GM19397 (cell line): Measurements from ENCODE around the gene WFS1.

Experiments
- ATAC-seq: cut with Tn5 transposase; IDR thresholded peaks from one replicate; pipeline ENCODE4 v1.9.1; 2021; ENCODE audit warnings: mild to moderate bottlenecking, moderate library complexity; ENCODE audit not compliant: unreplicated experiment

Gene WFS1

GRCh38 chr4:6336166-6336565 lies 66.5 kb downstream of the WFS1 start:
- no peak for ATAC-seq

GRCh38 chr4:6337331-6337935 lies 67.8 kb downstream of the WFS1 start:
- ATAC-seq, result no peak

GRCh38 chr4:6338175-6338950 lies 68.7 kb downstream of the WFS1 start:
- no peak for ATAC-seq

GRCh38 chr4:6338951-6339817 lies 69.5 kb downstream of the WFS1 start:
- ATAC-seq, result no peak

GRCh38 chr4:6339818-6340445 lies 70.3 kb downstream of the WFS1 start:
- no peak for ATAC-seq

GRCh38 chr4:6340446-6341015 lies 70.9 kb downstream of the WFS1 start:
- ATAC-seq, result no peak

- no peak for ATAC-seq
Measured at GRCh38 chr4:6341696-6342095, 72.0 kb downstream of the WFS1 start.

GRCh38 chr4:6342530-6343293 lies 73.1 kb downstream of the WFS1 start:
- no peak for ATAC-seq

- no peak for ATAC-seq
Measured at GRCh38 chr4:6343939-6344408, 74.3 kb downstream of the WFS1 start.

- ATAC-seq, result no peak
Measured at GRCh38 chr4:6345096-6345830, 75.6 kb downstream of the WFS1 start.

- no peak for ATAC-seq
Measured at GRCh38 chr4:6345866-6346265, 76.2 kb downstream of the WFS1 start.

- no peak for ATAC-seq
Measured at GRCh38 chr4:6346373-6347110, 76.9 kb downstream of the WFS1 start.

- ATAC-seq, result no peak
Measured at GRCh38 chr4:6347511-6348045, 77.9 kb downstream of the WFS1 start.

GRCh38 chr4:6348408-6348807 lies 78.8 kb downstream of the WFS1 start:
- ATAC-seq, result no peak

GRCh38 chr4:6349896-6350603 lies 80.4 kb downstream of the WFS1 start:
- ATAC-seq, result no peak

GRCh38 chr4:6350646-6351045 lies 81.0 kb downstream of the WFS1 start:
- ATAC-seq, result no peak

- no peak for ATAC-seq
Measured at GRCh38 chr4:6351246-6352000, 81.8 kb downstream of the WFS1 start.
